Naive thymus-derived CD4-positive, alpha-beta T cell (primary cell): ENCODE results near the gene NBR1. TPM values are rescaled to one million over a fixed set of nuclear protein-coding genes. Genes with fewer than 3 reads are reported as not detected.
"Not testable (repeated sequence)": the region's sequence is repeated elsewhere in the genome, so short reads cannot be mapped to it uniquely, and the experiment has no call there.

Source experiments
- ATAC-seq: fragments of 150-1000 bp; cut with Tn5 transposase; 2 replicates; pipeline ENCODE4 v1.10.0; 2021; ENCODE audit warnings: mild to moderate bottlenecking, moderate library complexity
- CTCF ChIA-PET: fragments of 350-600 bp; sonication (Branson Sonifier 250); formaldehyde crosslinking; loops from one replicate; lab custom pipeline; 2021; ENCODE audit warnings: antibody characterized with exemption; lab: Charles Lee
- POLR2A ChIA-PET: fragments of 350-600 bp; sonication (Branson Sonifier 250); formaldehyde crosslinking; loops from one replicate; lab custom pipeline; 2021; ENCODE audit warnings: antibody characterized with exemption, inconsistent platforms; lab: Charles Lee
- DNase-seq, 9 donors: peaks; one replicate each; pipeline versions ENCODE4 v3.0.0 to v3.0.0-alpha.2; 2020 to 2022; ENCODE audit warnings: mixed read lengths in 1 of 9
- H3K27ac ChIP-seq: one replicate; pipeline ENCODE4 v1.7.0; 2013; ENCODE audit warnings: mild to moderate bottlenecking, low read depth, low read length, moderate library complexity
- H3K27me3 ChIP-seq, 2 donors: one replicate each; pipeline ENCODE4 v1.7.0; 2013; ENCODE audit warnings: low read length in 2 of 2, mild to moderate bottlenecking in 2 of 2, moderate library complexity in 2 of 2; ENCODE audit not compliant: control insufficient read depth in 2 of 2, insufficient read depth in 2 of 2
- H3K36me3 ChIP-seq, 3 experiments: 1 replicate in 2 of 3; 2 replicates in 1 of 3; pipeline ENCODE4 v1.7.0; 2013; ENCODE audit warnings: low read length in 3 of 3, mild to moderate bottlenecking in 3 of 3, moderate library complexity in 1 of 3; ENCODE audit not compliant: insufficient read depth in 3 of 3, control insufficient read depth in 2 of 3
- H3K4me1 ChIP-seq, 2 donors: one replicate each; pipeline ENCODE4 v1.7.0; 2013; ENCODE audit warnings: low read length in 2 of 2, mild to moderate bottlenecking in 2 of 2, moderate library complexity in 1 of 2; ENCODE audit not compliant: control insufficient read depth in 2 of 2, insufficient read depth in 2 of 2
- H3K4me3 ChIP-seq: 2 replicates; pipeline ENCODE4 v1.7.0; 2013; ENCODE audit warnings: mild to moderate bottlenecking, low read length
- H3K9me3 ChIP-seq, 3 experiments: 1 replicate in 2 of 3; 2 replicates in 1 of 3; pipeline ENCODE4 v1.7.0; 2013; ENCODE audit warnings: low read length in 3 of 3; ENCODE audit not compliant: control insufficient read depth in 2 of 3
- H3K27ac Mint-ChIP-seq, 9 donors: one replicate each; pipeline ENCODE4 v1.8.0; 2020 to 2022; ENCODE audit warnings: mixed read lengths in 9 of 9, mild to moderate bottlenecking in 8 of 9, moderate library complexity in 5 of 9, inconsistent platforms in 2 of 9
- H3K27me3 Mint-ChIP-seq, 5 donors: one replicate each; pipeline ENCODE4 v1.8.0; 2021 to 2022; ENCODE audit warnings: mixed read lengths in 5 of 5, mild to moderate bottlenecking in 1 of 5
- H3K36me3 Mint-ChIP-seq, 5 donors: one replicate each; pipeline ENCODE4 v1.8.0; 2020 to 2022; ENCODE audit warnings: mixed read lengths in 5 of 5, mild to moderate bottlenecking in 3 of 5, inconsistent platforms in 1 of 5
- H3K4me1 Mint-ChIP-seq, 7 donors: one replicate each; pipeline ENCODE4 v1.8.0; 2020 to 2022; ENCODE audit warnings: mixed read lengths in 7 of 7, mild to moderate bottlenecking in 3 of 7, inconsistent platforms in 1 of 7
- H3K4me3 Mint-ChIP-seq, 10 donors: one replicate each; pipeline ENCODE4 v1.8.0; 2020 to 2022; ENCODE audit warnings: mild to moderate bottlenecking in 10 of 10, mixed read lengths in 10 of 10, moderate library complexity in 6 of 10, inconsistent platforms in 2 of 10
- H3K9me3 Mint-ChIP-seq, 11 donors: one replicate each; pipeline ENCODE4 v1.8.0; 2020 to 2022; ENCODE audit warnings: mixed read lengths in 11 of 11, mild to moderate bottlenecking in 4 of 11, inconsistent platforms in 1 of 11, moderate library complexity in 1 of 11
- intact Hi-C, 2 donors: fragments of 100-400 bp; cut with micrococcal nuclease; formaldehyde crosslinking; loops; one replicate each; pipeline ENCODE4 v1.15.1; 2023
- polyA plus RNA-seq, 2 donors: library from polyadenylated mRNA; unstranded; fragments of 300-500 nt; fragmentation: Illumina TruSeq; gene quantifications; one replicate each; pipeline ENCODE4 v1.2.3, GENCODE V29; 2021
- total RNA-seq, 6 experiments: library from RNA in 5 of 6; stranded (reverse) in 5 of 6; gene quantifications; 1 replicate in 5 of 6; 2 replicates in 1 of 6; pipeline ENCODE4 v1.2.3 and lab custom pipeline; 2021 to 2026

NBR1 gene
- total and polyA plus RNA-seq, 7 experiments from 2014 or later: 44.6 to 93.2 (median 72.2) TPM

- H3K9me3 Mint-ChIP-seq, H3K36me3 Mint-ChIP-seq, H3K27ac ChIP-seq, intact Hi-C loops, H3K27me3 ChIP-seq, POLR2A ChIA-PET, H3K27me3 Mint-ChIP-seq, H3K4me1 Mint-ChIP-seq, H3K4me1 ChIP-seq, H3K36me3 ChIP-seq, CTCF ChIA-PET, ATAC-seq, H3K4me3 ChIP-seq, H3K9me3 ChIP-seq: not testable (repeated sequence)
- Mint-ChIP-seq H3K4me3 (peak overlapping the region in 5 of 10 donors; percentile 30 to 73 (median 65)), H3K27ac (peak overlapping the region in 3 of 9 donors; percentile 53 to 80 (median 60))
- peak in 6 of 9 donors; percentile 15 to 42 (median 28) for DNase-seq
Measured at GRCh38 chr17:43232021-43232699, 61.1 kb downstream of the NBR1 start.

GRCh38 chr17:43233263-43233662, 62.2 kb downstream of the NBR1 start:
- POLR2A ChIA-PET: not testable (repeated sequence)

GRCh38 chr17:43233877-43234276, 62.9 kb downstream of the NBR1 start, which contains the start of gene RNU2-1:
RNU2-1 (minus strand) TSS chr17:43233977.
- H3K36me3 ChIP-seq, H3K27me3 ChIP-seq, H3K4me1 Mint-ChIP-seq, H3K27ac ChIP-seq, DNase-seq, ATAC-seq, H3K4me1 ChIP-seq, H3K36me3 Mint-ChIP-seq, CTCF ChIA-PET, H3K9me3 ChIP-seq, POLR2A ChIA-PET, H3K27me3 Mint-ChIP-seq, H3K9me3 Mint-ChIP-seq, H3K4me3 Mint-ChIP-seq, intact Hi-C loops, H3K27ac Mint-ChIP-seq, H3K4me3 ChIP-seq: not testable (repeated sequence)

More at GRCh38 chr17:43233263-43233662, 62.2 kb downstream of the NBR1 start:
- H3K4me3 ChIP-seq, H3K4me3 Mint-ChIP-seq, H3K27me3 Mint-ChIP-seq, H3K27ac Mint-ChIP-seq, H3K4me1 Mint-ChIP-seq, H3K9me3 ChIP-seq, H3K9me3 Mint-ChIP-seq, CTCF ChIA-PET, H3K36me3 ChIP-seq, ATAC-seq, H3K4me1 ChIP-seq, DNase-seq, intact Hi-C loops, H3K27me3 ChIP-seq, H3K36me3 Mint-ChIP-seq, H3K27ac ChIP-seq: not testable (repeated sequence)

GRCh38 chr17:43239597-43239996, 68.6 kb downstream of the NBR1 start:
- H3K27me3 ChIP-seq, H3K27ac Mint-ChIP-seq, H3K36me3 Mint-ChIP-seq, H3K9me3 Mint-ChIP-seq, H3K4me1 ChIP-seq, H3K4me3 Mint-ChIP-seq, DNase-seq, H3K4me3 ChIP-seq, H3K4me1 Mint-ChIP-seq, H3K9me3 ChIP-seq, H3K27ac ChIP-seq, CTCF ChIA-PET, H3K36me3 ChIP-seq, H3K27me3 Mint-ChIP-seq, intact Hi-C loops, POLR2A ChIA-PET: not testable (repeated sequence)
- peak; percentile 22 for ATAC-seq

- H3K36me3 ChIP-seq, H3K27ac ChIP-seq, H3K27ac Mint-ChIP-seq, DNase-seq, H3K9me3 ChIP-seq, H3K4me1 Mint-ChIP-seq, H3K36me3 Mint-ChIP-seq, H3K27me3 ChIP-seq, intact Hi-C loops, H3K4me1 ChIP-seq, POLR2A ChIA-PET, H3K4me3 ChIP-seq, CTCF ChIA-PET, H3K9me3 Mint-ChIP-seq, H3K4me3 Mint-ChIP-seq, H3K27me3 Mint-ChIP-seq: not testable (repeated sequence)
- ATAC-seq: peak; percentile 18
Measured at GRCh38 chr17:43240596-43241352, 69.8 kb downstream of the NBR1 start.

GRCh38 chr17:43246456-43246855, 75.4 kb downstream of the NBR1 start:
- H3K4me1 ChIP-seq, CTCF ChIA-PET, H3K27me3 ChIP-seq, H3K27ac Mint-ChIP-seq, H3K9me3 ChIP-seq, intact Hi-C loops, H3K4me1 Mint-ChIP-seq, H3K27me3 Mint-ChIP-seq, H3K27ac ChIP-seq, ATAC-seq, H3K9me3 Mint-ChIP-seq, H3K36me3 Mint-ChIP-seq, H3K4me3 Mint-ChIP-seq, POLR2A ChIA-PET, H3K4me3 ChIP-seq, H3K36me3 ChIP-seq: not testable (repeated sequence)
- peak in 8 of 9 donors; percentile 39 to 71 (median 64) for DNase-seq
